WI38 (cell line): Measurements from ENCODE around the gene CCNDBP1.

Experiments
- H3K4me3 ChIP-seq: 2 replicates; pipeline ENCODE4 v1.5.1; 2011; ENCODE audit warnings: low read depth, mild to moderate bottlenecking, control low read depth, low read length
- TF ChIP-seq, protein P1 (sequence below): IDR thresholded peaks from 2 replicates; pipeline ENCODE4 v1.5.1; 2012; ENCODE audit warnings: low read depth, mild to moderate bottlenecking, control low read depth, low read length

The CCNDBP1 gene

DNA sequence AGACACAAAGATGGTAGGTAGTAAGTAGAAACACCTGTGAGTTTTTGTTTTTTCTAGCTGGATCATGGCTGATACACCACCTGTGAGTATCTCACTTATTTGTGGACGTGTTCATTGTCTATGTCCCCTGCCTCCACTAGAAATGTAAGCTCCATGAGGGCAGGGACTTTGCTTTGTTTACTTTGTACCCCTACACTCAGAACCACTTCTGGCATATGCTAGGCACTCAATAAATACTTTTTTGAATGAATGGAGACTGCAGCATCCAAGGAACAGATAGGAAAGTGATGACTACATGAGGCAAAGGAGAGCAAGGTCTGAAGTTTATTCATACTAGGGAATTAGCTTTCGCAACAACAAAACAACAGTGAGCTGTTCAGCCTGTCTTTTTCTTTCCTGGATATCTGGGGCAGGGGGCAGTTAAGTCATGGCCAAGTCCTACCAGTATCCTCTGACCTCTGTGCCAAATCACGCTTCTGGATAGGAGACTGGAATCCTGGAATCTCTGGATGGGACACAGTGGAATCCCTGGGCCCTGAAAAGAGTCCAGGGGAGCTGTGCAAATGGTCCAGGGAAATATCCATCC lies 47.2 kb downstream of the CCNDBP1 start:
- no peak overlapping the region for H3K4me3 ChIP-seq
- TF ChIP-seq, protein P1, sequence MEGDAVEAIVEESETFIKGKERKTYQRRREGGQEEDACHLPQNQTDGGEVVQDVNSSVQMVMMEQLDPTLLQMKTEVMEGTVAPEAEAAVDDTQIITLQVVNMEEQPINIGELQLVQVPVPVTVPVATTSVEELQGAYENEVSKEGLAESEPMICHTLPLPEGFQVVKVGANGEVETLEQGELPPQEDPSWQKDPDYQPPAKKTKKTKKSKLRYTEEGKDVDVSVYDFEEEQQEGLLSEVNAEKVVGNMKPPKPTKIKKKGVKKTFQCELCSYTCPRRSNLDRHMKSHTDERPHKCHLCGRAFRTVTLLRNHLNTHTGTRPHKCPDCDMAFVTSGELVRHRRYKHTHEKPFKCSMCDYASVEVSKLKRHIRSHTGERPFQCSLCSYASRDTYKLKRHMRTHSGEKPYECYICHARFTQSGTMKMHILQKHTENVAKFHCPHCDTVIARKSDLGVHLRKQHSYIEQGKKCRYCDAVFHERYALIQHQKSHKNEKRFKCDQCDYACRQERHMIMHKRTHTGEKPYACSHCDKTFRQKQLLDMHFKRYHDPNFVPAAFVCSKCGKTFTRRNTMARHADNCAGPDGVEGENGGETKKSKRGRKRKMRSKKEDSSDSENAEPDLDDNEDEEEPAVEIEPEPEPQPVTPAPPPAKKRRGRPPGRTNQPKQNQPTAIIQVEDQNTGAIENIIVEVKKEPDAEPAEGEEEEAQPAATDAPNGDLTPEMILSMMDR = no peak

DNA sequence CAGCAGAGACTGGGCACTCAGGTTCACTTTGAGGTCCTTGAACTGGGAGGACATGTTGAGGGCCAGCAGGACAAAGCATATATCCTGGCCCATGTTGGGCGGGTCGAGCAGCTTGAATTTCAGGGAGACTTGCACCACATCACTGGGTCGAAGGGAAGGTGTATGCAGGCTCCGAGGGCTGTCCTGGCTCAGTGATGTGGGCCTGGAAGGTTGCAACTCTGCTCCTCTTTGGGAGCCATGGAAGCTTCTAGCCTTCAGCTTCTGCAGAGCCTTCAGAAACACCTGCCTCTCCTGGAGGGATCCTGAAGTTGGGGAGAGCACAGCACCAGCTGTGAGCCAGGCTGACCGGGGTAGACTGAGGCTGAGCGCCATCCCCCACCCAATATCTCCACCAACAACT lies 50.3 kb downstream of the CCNDBP1 start:
- TF ChIP-seq, protein P1 = no peak
- H3K4me3 ChIP-seq = no peak overlapping the region

DNA sequence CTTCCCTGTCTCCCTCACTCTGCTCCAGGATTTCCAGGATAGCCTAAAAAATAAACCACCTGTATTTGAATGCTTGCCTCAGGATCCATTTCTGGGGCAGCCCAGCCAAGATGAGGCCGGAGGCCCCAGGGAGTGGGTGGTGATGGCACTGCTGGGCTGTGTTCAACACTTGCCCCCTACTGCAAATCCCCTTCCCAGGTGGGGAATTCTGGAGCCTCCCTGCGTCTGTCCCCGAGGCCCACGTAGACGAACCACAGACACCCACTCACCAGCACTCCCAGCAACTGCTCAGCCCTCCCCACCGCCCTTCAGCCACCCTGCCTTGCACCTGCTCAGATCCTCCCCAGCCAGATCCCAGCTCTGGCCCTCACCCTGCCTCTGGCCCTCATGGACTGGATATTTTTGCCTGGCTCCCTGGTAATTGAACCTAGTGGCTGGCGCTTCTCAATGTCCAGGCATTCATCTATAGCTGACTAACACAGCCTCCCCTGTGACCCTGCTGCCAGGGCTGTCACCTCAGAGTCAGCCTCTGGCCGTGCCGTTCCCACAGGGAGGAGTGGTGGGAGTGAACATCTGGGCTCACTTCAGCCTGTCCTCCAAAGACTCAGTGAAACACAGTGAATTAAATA lies 52.8 kb downstream of the CCNDBP1 start:
- H3K4me3 ChIP-seq = no peak overlapping the region
- TF ChIP-seq, protein P1 = no peak

- H3K4me3 ChIP-seq = no peak overlapping the region
- TF ChIP-seq, protein P1 = no peak
Measured at GRCh38 chr15:43238671-43239131, 53.5 kb downstream of the CCNDBP1 start.

- TF ChIP-seq, protein P1 = no peak
- H3K4me3 ChIP-seq = no peak overlapping the region
Measured at GRCh38 chr15:43239732-43240491, 54.7 kb downstream of the CCNDBP1 start.

DNA sequence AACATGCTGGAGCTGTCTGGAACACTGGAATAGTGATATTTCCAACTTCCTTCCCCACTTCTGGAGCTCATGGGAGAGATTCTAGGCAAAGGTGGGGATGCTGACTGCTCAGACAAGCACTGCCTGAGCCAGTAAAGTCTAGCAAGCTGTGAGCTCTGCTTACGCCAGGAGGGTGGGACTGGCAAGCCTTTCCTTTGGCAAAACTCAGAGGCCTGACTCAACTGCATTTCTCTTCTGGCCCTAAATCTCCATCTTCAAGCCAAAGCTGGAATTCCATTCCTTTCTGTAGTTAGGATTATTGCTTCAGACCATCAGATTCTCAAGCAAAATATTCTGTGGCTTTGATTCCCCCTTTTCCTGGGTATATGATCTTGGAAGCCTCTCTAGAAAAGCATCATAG lies 55.9 kb downstream of the CCNDBP1 start:
- TF ChIP-seq, protein P1 = no peak
- H3K4me3 ChIP-seq = no peak overlapping the region

GRCh38 chr15:43242616-43243015 lies 57.4 kb downstream of the CCNDBP1 start:
- TF ChIP-seq, protein P1 = no peak
- H3K4me3 ChIP-seq = no peak overlapping the region
